ENCODE measurements around the gene LCE2B. TPM values are rescaled to one million over a fixed set of nuclear protein-coding genes. Genes with fewer than 3 reads are reported as not detected.

LCE2B gene
- total and polyA plus RNA-seq, 2 donors (not counting 3 experiments of a cell fraction or from before 2014, with no cell fraction given), result not detected

GRCh38 chr1:152699746-152700145 lies 13.8 kb downstream of the LCE2B start:
- Histone ChIP-seq H3K9me1 (replicated peaks; ENCODE audit: control insufficient read depth, extremely low read depth, insufficient read depth, low read length) (no peaks in the 10 kb centered on the region), H3K36me3 (ENCODE audit: control insufficient read depth in 2 of 2, extremely low read depth in 1 of 2, insufficient read depth in 2 of 2, low read length in 2 of 2) (no peaks in the 10 kb centered on the region), H3K4me3 (replicated peaks in 1 of 3; ENCODE audit: insufficient read depth in 1 of 3, low read depth in 1 of 3, low read length in 3 of 3) (no peak overlapping the region), H3K9ac (replicated peaks; ENCODE audit: extremely low read depth, insufficient read depth, low read length) (no peak overlapping the region), H3K27me3 (ENCODE audit: control insufficient read depth in 2 of 2, insufficient read depth in 2 of 2, low read length in 2 of 2) (no peaks in the 10 kb centered on the region), H2AFZ (ENCODE audit: low read depth, low read length) (no peak overlapping the region), H4K20me1 (replicated peaks; ENCODE audit: control insufficient read depth, extremely low read depth, insufficient read depth, low read length) (no peaks in the 10 kb centered on the region), H3K9me3 (replicated peaks; ENCODE audit: control insufficient read depth, insufficient read depth, low read length) (no peaks in the 10 kb centered on the region), H3K4me2 (ENCODE audit: insufficient read depth, low read length) (no peak overlapping the region), H3K4me1 (ENCODE audit: control insufficient read depth, extremely low read depth, insufficient read depth, low read length) (no peaks in the 10 kb centered on the region), H3K27ac (ENCODE audit: insufficient read depth, low read depth, low read length) (no peak overlapping the region), H3K79me2 (ENCODE audit: control insufficient read depth, insufficient read depth, low read length) (no peaks in the 10 kb centered on the region)
- ChIA-PET CTCF (no interaction called here), POLR2A (no interaction called here)
- DNase-seq (ENCODE audit: low read depth, low spot score), result no peak
- dilution Hi-C loops (cut with MboI; ENCODE audit: extremely low pct_ligation_motif_present, low sequenced_read_pairs) (no loop called here), intact Hi-C loops (cut with micrococcal nuclease) (no loop called here)
- FAIRE-seq, result no peak
- TF ChIP-seq MYC (IDR thresholded peaks at IDR 0.05; ENCODE audit: low read depth, low read length), result no peak
- no peak for TF ChIP-seq JUN (IDR thresholded peaks at IDR 0.05; ENCODE audit: borderline replicate concordance, insufficient read depth, insufficient read length, low read depth)
- TF ChIP-seq MAX (IDR thresholded peaks at IDR 0.05; ENCODE audit: insufficient read depth, insufficient read length), result no peak
- no peak for TF ChIP-seq POLR2AphosphoS5 (IDR thresholded peaks at IDR 0.05; ENCODE audit: insufficient read depth, low read depth, low read length)
- no peak for TF ChIP-seq GATA2 (IDR thresholded peaks at IDR 0.05; ENCODE audit: insufficient read depth, insufficient read length, low read depth, low read length)
- no peak for TF ChIP-seq EZH2 (IDR thresholded peaks at IDR 0.05; ENCODE audit: borderline replicate concordance, low read depth, low read length, severe bottlenecking)
- no peak for TF ChIP-seq CTCF (IDR thresholded peaks at IDR 0.05; ENCODE audit: extremely low read depth in 1 of 2, insufficient read depth in 1 of 2, low read depth in 1 of 2, low read length in 2 of 2)
- no peak for TF ChIP-seq POLR2A (IDR thresholded peaks at IDR 0.05; ENCODE audit: low read depth, low read length)
- TF ChIP-seq FOS (IDR thresholded peaks at IDR 0.05; ENCODE audit: borderline replicate concordance, insufficient read depth, low read length), result no peak
- BruUV-seq (replicated peaks), result no TSS peak

Data from endothelial cell of umbilical vein (primary cell).